ENCODE measurements around the gene RAB35. TPM values are rescaled to one million over a fixed set of nuclear protein-coding genes. Genes with fewer than 3 reads are reported as not detected.

Gene RAB35
- total RNA-seq, 2 donors from 2014 or later, result 13.4 to 17.6 TPM

DNA sequence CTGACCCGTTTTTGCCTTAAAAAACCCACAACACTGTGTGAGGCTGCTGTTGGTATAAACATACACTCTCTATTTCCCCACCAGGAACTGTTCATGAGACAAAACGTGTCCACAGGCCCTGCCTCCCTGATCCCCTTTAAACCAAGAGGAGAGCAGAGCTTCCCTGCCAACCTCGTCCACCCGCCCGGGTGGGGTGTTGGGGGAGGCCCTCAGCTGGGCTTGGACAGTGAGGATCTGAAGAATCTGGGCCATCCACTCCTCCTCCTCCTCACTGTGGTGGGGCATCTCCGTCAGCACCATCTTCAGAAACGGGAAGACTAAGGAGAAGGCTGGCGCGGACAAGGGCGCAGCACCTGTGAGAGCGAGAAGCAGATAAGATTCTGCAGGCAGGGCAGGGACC lies 41.1 kb upstream of the RAB35 start:
- H3K27me3 ChIP-seq, result no peaks in the 10 kb centered on the region
- peaks cover 0 to 4% of the 10 kb centered on the region in 2 donors for H3K4me1 ChIP-seq
- TF ChIP-seq, protein P1, sequence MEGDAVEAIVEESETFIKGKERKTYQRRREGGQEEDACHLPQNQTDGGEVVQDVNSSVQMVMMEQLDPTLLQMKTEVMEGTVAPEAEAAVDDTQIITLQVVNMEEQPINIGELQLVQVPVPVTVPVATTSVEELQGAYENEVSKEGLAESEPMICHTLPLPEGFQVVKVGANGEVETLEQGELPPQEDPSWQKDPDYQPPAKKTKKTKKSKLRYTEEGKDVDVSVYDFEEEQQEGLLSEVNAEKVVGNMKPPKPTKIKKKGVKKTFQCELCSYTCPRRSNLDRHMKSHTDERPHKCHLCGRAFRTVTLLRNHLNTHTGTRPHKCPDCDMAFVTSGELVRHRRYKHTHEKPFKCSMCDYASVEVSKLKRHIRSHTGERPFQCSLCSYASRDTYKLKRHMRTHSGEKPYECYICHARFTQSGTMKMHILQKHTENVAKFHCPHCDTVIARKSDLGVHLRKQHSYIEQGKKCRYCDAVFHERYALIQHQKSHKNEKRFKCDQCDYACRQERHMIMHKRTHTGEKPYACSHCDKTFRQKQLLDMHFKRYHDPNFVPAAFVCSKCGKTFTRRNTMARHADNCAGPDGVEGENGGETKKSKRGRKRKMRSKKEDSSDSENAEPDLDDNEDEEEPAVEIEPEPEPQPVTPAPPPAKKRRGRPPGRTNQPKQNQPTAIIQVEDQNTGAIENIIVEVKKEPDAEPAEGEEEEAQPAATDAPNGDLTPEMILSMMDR (IDR thresholded peaks at IDR 0.05), result no peak
- H3K27ac ChIP-seq, result no peak overlapping the region
- DNase-seq (ENCODE audit: low spot score), result no peak
- peaks cover 99% of the 10 kb centered on the region for H3K36me3 ChIP-seq
- H3K9me3 ChIP-seq, result no peaks in the 10 kb centered on the region
- H3K4me3 ChIP-seq, result no peak overlapping the region

- peaks cover 96% of the 10 kb centered on the region for H3K36me3 ChIP-seq
- no peaks in the 10 kb centered on the region for H3K9me3 ChIP-seq
- TF ChIP-seq, protein P1 (IDR thresholded peaks at IDR 0.05), result no peak
- H3K27me3 ChIP-seq, result no peaks in the 10 kb centered on the region
- no peak overlapping the region for H3K4me3 ChIP-seq
- H3K27ac ChIP-seq, result no peak overlapping the region
- H3K4me1 ChIP-seq, result peaks cover 0 to 4% of the 10 kb centered on the region in 2 donors
- DNase-seq (ENCODE audit: low spot score), result no peak
Observed at GRCh38 chr12:120156315-120157259, 40.0 kb upstream of the RAB35 start.

DNA sequence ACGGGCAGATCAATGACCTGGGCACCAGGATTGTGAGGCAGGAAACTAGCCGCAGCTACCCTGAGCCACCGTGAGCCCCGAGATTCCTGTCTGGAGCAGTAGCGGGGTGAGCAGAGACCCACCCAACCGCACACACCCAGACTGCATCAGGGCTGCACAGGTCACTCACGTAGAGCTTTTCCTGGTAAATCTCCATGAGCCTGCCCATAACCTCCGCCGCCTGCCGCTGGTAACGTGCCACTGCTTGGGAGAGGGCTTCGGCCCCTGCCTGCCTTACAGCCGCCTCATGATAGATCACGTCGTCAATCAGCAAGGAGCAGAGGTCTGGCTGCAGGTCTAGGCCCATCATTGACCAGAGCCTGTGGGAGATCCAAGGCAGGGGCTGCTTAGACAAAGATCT lies 38.5 kb upstream of the RAB35 start:
- Histone ChIP-seq H3K4me3 (no peak overlapping the region), H3K27me3 (no peaks in the 10 kb centered on the region), H3K9me3 (no peaks in the 10 kb centered on the region), H3K36me3 (peaks cover 96% of the 10 kb centered on the region), H3K4me1 (peaks cover 0 to 2% of the 10 kb centered on the region in 2 donors), H3K27ac (no peak overlapping the region)
- TF ChIP-seq, protein P1 (IDR thresholded peaks at IDR 0.05), result no peak
- DNase-seq (ENCODE audit: low spot score), result no peak

DNA sequence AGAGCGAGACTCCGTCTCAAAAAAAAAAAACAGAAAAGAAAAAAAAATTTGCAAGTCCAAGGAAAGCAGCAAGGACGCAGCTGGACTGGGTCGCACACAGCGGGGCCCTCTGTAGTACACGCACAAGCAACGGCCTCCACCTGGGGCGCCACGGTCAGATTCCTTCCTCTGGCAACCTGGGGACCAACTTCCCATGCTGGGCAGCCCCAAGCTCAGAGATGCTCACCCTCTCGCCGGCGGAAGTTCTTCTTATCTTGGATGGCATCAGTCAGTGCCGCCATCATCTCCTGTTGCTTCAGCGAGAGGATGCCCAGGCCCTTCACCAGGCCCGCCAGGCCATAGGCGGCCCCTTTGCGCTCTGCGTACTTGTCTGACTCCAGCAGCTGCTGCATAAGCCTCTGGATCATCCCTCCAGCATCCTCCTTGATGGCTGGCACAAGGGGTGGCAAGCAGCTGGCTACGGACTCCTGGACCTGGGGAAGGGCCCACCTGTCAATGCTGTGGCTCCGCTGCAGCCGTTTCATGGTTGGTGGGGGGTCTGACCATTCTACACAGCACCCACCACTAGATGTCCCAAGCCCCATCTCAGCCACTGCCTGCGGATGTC lies 34.5 kb upstream of the RAB35 start:
- H3K4me3 ChIP-seq, result no peak overlapping the region
- DNase-seq (ENCODE audit: low spot score), result no peak
- H3K9me3 ChIP-seq, result no peaks in the 10 kb centered on the region
- peaks cover 96% of the 10 kb centered on the region for H3K36me3 ChIP-seq
- H3K27me3 ChIP-seq, result no peaks in the 10 kb centered on the region
- TF ChIP-seq, protein P1 (IDR thresholded peaks at IDR 0.05), result no peak
- H3K4me1 ChIP-seq, result no peaks in the 10 kb centered on the region
- H3K27ac ChIP-seq, result no peak overlapping the region

DNA sequence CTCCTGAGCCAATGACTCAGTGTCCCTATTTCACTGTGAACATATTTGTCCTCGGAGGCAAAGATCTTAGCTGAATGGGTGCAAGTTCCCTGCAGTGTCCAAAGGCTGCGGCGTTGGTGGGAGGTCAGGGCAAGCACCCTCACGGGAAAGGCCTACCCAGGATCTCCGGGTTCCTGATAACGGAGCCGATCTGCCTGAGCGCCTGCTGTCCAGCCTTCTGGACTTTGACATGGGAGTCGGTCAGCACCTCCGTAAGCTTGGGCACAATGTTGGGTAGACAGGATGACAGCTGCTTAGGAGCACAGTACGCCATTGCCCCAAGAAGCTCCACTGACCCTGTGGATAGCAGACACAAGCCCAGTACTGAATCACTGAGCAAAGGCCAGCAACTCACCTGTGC lies 31.5 kb upstream of the RAB35 start:
- H3K4me1 ChIP-seq, result no peaks in the 10 kb centered on the region
- no peaks in the 10 kb centered on the region for H3K9me3 ChIP-seq
- H3K36me3 ChIP-seq, result peaks cover 96% of the 10 kb centered on the region
- DNase-seq (ENCODE audit: low spot score), result no peak
- H3K4me3 ChIP-seq, result no peak overlapping the region
- H3K27ac ChIP-seq, result no peak overlapping the region
- TF ChIP-seq, protein P1 (IDR thresholded peaks at IDR 0.05), result no peak
- no peaks in the 10 kb centered on the region for H3K27me3 ChIP-seq

Data from right atrium auricular region (tissue), 2 donors.